Adrenal gland (tissue), 5 donors: ENCODE results near the gene ST6GALNAC5.

Experiments used
- CTCF ChIP-seq, 6 experiments: fragments of 450-650 bp in 4 of 6; fragments of 200-600 bp in 2 of 6; sonication (generic) in 1 of 6; IDR thresholded peaks; 1 replicate in 5 of 6; 2 replicates in 1 of 6; pipeline versions ENCODE4 v1.5.1 to v1.8.0; 2016 to 2021; ENCODE audit warnings: antibody characterized with exemption in 6 of 6, mild to moderate bottlenecking in 2 of 6, moderate library complexity in 1 of 6
- POLR2A ChIP-seq, 2 donors: fragments of 450-650 bp; IDR thresholded peaks; one replicate each; pipeline ENCODE4 v1.6.1; 2017; ENCODE audit warnings: antibody characterized with exemption in 2 of 2, mild to moderate bottlenecking in 2 of 2, moderate library complexity in 1 of 2
- donor health status: DM: no; HTN: no; CAD: no.

- peak; percentile 46 to 71 (median 64) for TF ChIP-seq CTCF (IDR thresholded peaks at IDR 0.05)
- no peak for TF ChIP-seq POLR2A (IDR thresholded peaks at IDR 0.05)
Measured at GRCh38 chr1:76901158-76901767, 34.0 kb downstream of the ST6GALNAC5 start.
